NT2/D1 (cell line): ENCODE data around the gene GRIN2C.

Source experiments
- SUZ12 ChIP-seq: IDR thresholded peaks from 2 replicates; pipeline ENCODE4 v1.6.1; 2011; ENCODE audit not compliant: insufficient read length, insufficient read depth; ENCODE audit errors: extremely low read depth
- YY1 ChIP-seq: IDR thresholded peaks from 2 replicates; pipeline ENCODE4 v1.6.1; 2011; ENCODE audit not compliant: insufficient read length, insufficient read depth
- ZNF274 ChIP-seq: IDR thresholded peaks from 2 replicates; pipeline ENCODE4 v1.6.1; 2011; ENCODE audit warnings: mild to moderate bottlenecking, low read depth, low read length

DNA sequence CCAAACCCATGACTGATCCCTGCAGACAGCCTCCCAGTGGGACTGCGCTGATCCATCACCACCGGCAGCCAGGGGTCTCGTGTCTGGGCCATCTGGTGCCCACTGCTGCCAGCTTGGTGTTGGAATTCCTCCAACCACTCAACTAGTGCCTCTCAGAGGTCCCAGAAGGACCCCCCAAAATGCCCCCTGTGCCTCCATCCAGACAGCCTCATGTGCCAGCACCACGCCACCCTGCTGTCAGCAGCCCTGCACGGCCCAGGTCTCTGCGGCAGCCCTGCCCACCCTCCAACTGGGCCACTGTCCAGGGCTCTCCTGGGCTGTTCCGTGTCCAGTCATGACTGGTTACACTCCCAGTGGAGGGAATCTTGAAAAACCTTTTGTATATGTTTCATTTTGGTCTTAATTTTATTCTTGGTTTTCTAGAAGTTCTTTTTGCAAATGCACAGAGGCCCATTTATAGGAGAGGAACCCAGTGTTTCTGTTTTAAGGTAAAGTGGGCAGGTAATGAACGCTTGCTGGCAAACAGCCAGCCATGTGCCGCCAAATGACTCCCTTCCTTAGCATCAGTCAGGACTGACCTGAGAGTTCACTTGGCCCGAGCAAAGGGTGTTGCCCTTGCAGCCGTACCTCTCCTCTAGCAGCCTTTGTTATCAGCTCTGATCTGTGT is 34.6 kb downstream of the GRIN2C start:
- TF ChIP-seq ZNF274 (no peak), YY1 (no peak), SUZ12 (no peak)
